ENCODE data around the gene BRCA1.
"Not testable (repeated sequence)": the region's sequence is repeated elsewhere in the genome, so short reads cannot be mapped to it uniquely, and the experiment has no call there.

BRCA1 gene

GRCh38 chr17:43070872-43071271 is 54.3 kb downstream of the BRCA1 start:
- no peak overlapping the region for H3K4me3 ChIP-seq (replicated peaks; ENCODE audit: low read depth, low read length)
- TF ChIP-seq, protein P1, sequence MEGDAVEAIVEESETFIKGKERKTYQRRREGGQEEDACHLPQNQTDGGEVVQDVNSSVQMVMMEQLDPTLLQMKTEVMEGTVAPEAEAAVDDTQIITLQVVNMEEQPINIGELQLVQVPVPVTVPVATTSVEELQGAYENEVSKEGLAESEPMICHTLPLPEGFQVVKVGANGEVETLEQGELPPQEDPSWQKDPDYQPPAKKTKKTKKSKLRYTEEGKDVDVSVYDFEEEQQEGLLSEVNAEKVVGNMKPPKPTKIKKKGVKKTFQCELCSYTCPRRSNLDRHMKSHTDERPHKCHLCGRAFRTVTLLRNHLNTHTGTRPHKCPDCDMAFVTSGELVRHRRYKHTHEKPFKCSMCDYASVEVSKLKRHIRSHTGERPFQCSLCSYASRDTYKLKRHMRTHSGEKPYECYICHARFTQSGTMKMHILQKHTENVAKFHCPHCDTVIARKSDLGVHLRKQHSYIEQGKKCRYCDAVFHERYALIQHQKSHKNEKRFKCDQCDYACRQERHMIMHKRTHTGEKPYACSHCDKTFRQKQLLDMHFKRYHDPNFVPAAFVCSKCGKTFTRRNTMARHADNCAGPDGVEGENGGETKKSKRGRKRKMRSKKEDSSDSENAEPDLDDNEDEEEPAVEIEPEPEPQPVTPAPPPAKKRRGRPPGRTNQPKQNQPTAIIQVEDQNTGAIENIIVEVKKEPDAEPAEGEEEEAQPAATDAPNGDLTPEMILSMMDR (IDR thresholded peaks at IDR 0.05; ENCODE audit: low read depth, low read length, missing control alignments): no peak
- DNase-seq (ENCODE audit: extremely low read depth, low read depth): no peak

GRCh38 chr17:43070257-43070656 is 54.9 kb downstream of the BRCA1 start:
- H3K4me3 ChIP-seq (replicated peaks; ENCODE audit: low read depth, low read length): no peak overlapping the region
- no peak for DNase-seq (ENCODE audit: extremely low read depth, low read depth)
- TF ChIP-seq, protein P1 (IDR thresholded peaks at IDR 0.05; ENCODE audit: low read depth, low read length, missing control alignments): no peak

DNA sequence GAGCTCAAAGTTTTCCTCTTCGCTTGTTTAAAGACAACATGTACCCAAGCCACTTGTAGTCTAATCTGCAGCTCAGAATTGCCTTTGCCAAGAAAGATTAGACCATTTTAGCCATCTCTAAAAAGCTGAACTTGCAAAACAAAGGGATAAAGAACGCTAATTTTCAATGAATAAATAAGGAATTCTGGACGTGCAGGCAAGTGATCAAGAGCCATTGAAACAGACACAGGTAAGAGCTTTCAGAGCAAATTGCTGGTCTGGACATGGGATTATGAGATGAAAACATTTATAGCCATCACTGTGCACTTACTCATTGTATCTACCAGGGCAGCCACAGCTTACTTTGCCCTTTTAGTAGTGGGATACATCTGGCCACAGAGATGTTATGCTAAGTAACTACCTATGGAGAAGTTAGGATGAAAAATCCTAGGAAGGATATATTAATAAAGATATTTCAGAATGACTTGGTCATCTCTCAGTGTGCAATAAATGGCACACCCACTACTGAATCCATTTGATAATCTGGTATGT is 55.7 kb downstream of the BRCA1 start:
- H3K4me3 ChIP-seq (replicated peaks; ENCODE audit: low read depth, low read length): no peak overlapping the region
- no peak for DNase-seq (ENCODE audit: extremely low read depth, low read depth)
- TF ChIP-seq, protein P1 (IDR thresholded peaks at IDR 0.05; ENCODE audit: low read depth, low read length, missing control alignments): no peak

- TF ChIP-seq, protein P1 (IDR thresholded peaks at IDR 0.05; ENCODE audit: low read depth, low read length, missing control alignments): no peak
- H3K4me3 ChIP-seq (replicated peaks; ENCODE audit: low read depth, low read length): no peak overlapping the region
- no peak for DNase-seq (ENCODE audit: extremely low read depth, low read depth)
Observed at GRCh38 chr17:43068570-43069367, 56.4 kb downstream of the BRCA1 start.

DNA sequence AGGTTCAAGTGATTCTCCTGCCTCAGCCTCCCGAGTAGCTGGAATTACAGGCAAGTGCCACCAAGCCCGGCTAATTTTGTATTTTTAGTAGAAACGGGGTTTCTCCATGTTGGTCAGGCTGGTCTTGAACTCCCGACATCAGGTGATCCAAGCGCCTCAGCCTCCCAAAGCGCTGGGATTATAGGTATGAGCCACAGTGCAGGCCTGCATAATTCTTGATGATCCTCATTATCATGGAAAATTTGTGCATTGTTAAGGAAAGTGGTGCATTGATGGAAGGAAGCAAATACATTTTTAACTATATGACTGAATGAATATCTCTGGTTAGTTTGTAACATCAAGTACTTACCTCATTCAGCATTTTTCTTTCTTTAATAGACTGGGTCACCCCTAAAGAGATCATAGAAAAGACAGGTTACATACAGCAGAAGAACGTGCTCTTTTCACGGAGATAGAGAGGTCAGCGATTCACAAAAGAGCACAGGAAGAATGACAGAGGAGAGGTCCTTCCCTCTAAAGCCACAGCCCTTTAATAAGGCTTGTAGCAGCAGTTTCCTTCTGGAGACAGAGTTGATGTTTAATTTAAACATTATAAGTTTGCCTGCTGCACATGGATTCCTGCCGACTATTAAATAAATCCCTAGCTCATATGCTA is 62.1 kb downstream of the BRCA1 start:
- DNase-seq (ENCODE audit: extremely low read depth, low read depth): no peak
- TF ChIP-seq, protein P1 (IDR thresholded peaks at IDR 0.05; ENCODE audit: low read depth, low read length, missing control alignments): no peak
- no peak overlapping the region for H3K4me3 ChIP-seq (replicated peaks; ENCODE audit: low read depth, low read length)

DNA sequence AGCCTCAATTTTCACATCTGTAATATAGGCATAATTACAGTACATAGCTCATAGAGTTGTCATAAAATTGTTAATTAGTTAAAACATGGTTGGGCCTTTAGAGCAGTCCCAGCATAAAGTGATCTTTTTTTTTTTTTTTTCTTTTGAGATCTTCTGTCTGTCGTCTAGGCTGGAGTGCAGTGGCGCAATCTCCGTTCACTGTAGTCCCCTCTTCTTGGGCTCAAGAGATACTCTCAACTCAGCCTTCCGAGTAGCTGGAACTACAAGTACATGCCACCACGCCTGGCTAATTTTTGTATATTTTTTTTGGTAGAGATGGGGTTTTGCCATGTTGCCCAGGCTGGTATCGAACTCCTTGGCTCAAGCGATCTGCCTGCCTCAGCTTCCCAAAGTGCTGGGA is 69.1 kb downstream of the BRCA1 start:
- no peak for DNase-seq (ENCODE audit: extremely low read depth, low read depth)
- TF ChIP-seq, protein P1 (IDR thresholded peaks at IDR 0.05; ENCODE audit: low read depth, low read length, missing control alignments): no peak
- H3K4me3 ChIP-seq (replicated peaks; ENCODE audit: low read depth, low read length): no peak overlapping the region

DNA sequence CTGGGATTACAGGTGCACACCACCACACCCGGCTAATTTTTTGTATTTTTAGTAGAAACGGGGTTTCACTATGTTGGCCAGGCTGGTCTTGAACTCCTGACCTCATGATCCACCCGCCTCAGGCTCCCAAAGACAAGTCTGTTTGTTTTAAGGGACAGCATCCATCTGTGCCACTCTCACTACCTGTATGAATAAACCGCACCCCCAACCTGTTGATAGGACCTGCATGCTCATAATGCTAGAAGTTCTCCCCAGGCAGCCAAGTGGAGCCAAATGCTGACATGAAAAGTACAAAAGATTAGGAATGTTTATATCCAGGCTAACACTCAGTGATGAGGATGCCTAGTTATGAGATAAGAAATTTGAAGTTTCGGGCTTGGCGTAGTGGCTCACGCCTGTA is 72.2 kb downstream of the BRCA1 start:
- not testable (repeated sequence) for DNase-seq (ENCODE audit: extremely low read depth, low read depth); H3K4me3 ChIP-seq (replicated peaks; ENCODE audit: low read depth, low read length)
